Measurements from ENCODE around the gene HAT1. TPM values are rescaled to one million over a fixed set of nuclear protein-coding genes. Genes with fewer than 3 reads are reported as not detected.

Gene HAT1
- total RNA-seq, 1 donor from 2014 or later = 43.3 TPM

GRCh38 chr2:171919453-171919852, 2.8 kb upstream of the HAT1 start:
- no peak for DNase-seq (ENCODE audit: low spot score)

- DNase-seq (ENCODE audit: low spot score) = no peak
Observed at GRCh38 chr2:171921970-171922229, 361 bp upstream of the HAT1 start.

- peak; percentile 27 for DNase-seq (ENCODE audit: low spot score)
Observed at GRCh38 chr2:171923206-171923605, 945 bp downstream of the HAT1 start.

- no peak for DNase-seq (ENCODE audit: low spot score)
Observed at GRCh38 chr2:171924170-171924942, 2.1 kb downstream of the HAT1 start.

GRCh38 chr2:171930385-171930784, 8.1 kb downstream of the HAT1 start:
- no peak for DNase-seq (ENCODE audit: low spot score)

- no peak for DNase-seq (ENCODE audit: low spot score)
Observed at GRCh38 chr2:171939058-171939742, 16.9 kb downstream of the HAT1 start.

- DNase-seq (ENCODE audit: low spot score) = no peak
Observed at GRCh38 chr2:171939743-171940071, 17.4 kb downstream of the HAT1 start.

GRCh38 chr2:171941316-171941699, 19.0 kb downstream of the HAT1 start:
- no peak for DNase-seq (ENCODE audit: low spot score)

- no peak for DNase-seq (ENCODE audit: low spot score)
Observed at GRCh38 chr2:171943869-171944268, 21.6 kb downstream of the HAT1 start.

- no peak for DNase-seq (ENCODE audit: low spot score)
Observed at GRCh38 chr2:171952276-171952675, 30.0 kb downstream of the HAT1 start.

GRCh38 chr2:171952748-171953147, 30.5 kb downstream of the HAT1 start:
- no peak for DNase-seq (ENCODE audit: low spot score)

- peak; percentile 9 for DNase-seq (ENCODE audit: low spot score)
Observed at GRCh38 chr2:171956135-171956825, 34.0 kb downstream of the HAT1 start.

GRCh38 chr2:171957061-171957460, 34.8 kb downstream of the HAT1 start:
- no peak for DNase-seq (ENCODE audit: low spot score)

- DNase-seq (ENCODE audit: low spot score) = peak; percentile 32
Observed at GRCh38 chr2:171958475-171958874, 36.2 kb downstream of the HAT1 start.

GRCh38 chr2:171959998-171960397, 37.7 kb downstream of the HAT1 start:
- DNase-seq (ENCODE audit: low spot score) = no peak

- DNase-seq (ENCODE audit: low spot score) = no peak
Observed at GRCh38 chr2:171960570-171960969, 38.3 kb downstream of the HAT1 start.

- no peak for DNase-seq (ENCODE audit: low spot score)
Observed at GRCh38 chr2:171963198-171963597, 40.9 kb downstream of the HAT1 start.

- no peak for DNase-seq (ENCODE audit: low spot score)
Observed at GRCh38 chr2:171964308-171964707, 42.0 kb downstream of the HAT1 start.

- DNase-seq (ENCODE audit: low spot score) = no peak
Observed at GRCh38 chr2:171965238-171965637, 43.0 kb downstream of the HAT1 start.

GRCh38 chr2:171965661-171966060, 43.4 kb downstream of the HAT1 start:
- no peak for DNase-seq (ENCODE audit: low spot score)

- no peak for DNase-seq (ENCODE audit: low spot score)
Observed at GRCh38 chr2:171966235-171966634, 44.0 kb downstream of the HAT1 start.

- no peak for DNase-seq (ENCODE audit: low spot score)
Observed at GRCh38 chr2:171966688-171967087, 44.4 kb downstream of the HAT1 start.

- DNase-seq (ENCODE audit: low spot score) = no peak
Observed at GRCh38 chr2:171968509-171968908, 46.2 kb downstream of the HAT1 start.
